ENCODE results near the gene EIF4E.
"Not testable (repeated sequence)": the region's sequence is repeated elsewhere in the genome, so short reads cannot be mapped to it uniquely, and the experiment has no call there.

Gene EIF4E

DNA sequence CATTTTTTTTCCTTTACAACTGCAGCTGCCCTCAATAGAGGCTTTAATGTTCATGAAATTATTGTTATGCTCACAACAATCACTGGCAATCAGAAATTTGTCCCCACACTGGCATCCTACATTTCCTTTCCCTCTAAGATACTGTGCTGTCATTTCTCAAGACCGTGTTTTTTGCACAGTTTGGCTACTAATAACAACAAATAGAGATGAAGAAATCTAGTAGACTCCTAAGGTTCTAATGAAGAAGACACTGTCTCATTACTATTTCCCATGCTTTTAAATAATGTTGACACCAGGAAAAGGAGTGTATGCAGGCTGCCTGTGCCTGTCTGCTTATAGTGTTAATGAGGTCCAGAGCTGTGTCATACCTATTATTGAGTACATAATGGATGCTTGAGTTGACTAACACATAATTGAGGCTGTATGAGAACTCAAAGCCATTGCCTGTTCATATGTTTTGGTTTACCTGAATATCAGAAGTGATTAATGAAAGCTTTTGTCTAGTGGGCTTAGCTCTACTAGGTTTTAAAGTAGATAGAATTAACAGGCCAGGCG, 1.5 kb upstream of the EIF4E start:
- DNase-seq: no peak

DNA sequence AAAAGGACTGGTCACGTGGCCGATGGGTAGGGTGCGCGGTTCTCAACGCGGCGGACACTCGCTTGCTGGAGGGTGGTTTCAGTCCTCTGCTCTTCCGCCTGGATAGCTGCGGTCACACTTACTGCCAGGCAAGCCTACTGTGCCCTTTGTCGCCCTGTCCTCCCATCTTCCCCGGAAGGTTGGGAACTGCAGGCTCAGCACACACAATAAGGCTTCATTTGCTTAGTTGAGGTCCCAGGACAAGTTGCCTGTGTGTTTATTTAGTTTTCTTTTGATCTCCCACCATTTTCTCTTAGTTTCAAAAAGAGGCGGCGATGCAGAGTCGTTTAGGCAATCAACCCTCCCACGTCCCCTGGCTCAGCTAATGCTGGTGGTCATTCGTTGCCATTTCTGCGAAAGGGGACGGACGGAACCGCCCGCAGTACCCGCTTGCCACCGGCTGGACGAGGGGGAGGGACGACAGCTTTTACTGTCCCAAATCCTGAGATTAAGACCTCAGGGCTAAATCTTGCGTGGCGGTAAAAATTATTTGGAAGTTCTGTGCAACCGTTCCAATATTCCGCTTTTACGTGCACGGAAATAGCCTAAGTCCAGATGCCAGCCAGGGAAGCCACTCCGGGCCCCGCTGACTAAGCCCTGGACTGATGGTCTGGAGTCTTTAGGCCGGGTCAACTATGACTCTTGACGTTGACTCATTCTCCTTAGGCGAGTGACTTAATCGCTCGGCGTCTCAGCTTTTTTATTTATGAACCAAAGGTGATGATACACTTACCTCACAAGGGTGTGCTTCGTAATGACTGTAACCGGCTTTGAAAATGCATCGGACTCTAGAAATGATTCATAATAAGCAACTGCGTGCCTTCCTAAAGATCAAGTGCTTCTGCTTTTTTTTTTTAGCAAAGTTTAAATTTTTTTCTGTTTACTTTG, 671 bp upstream of the EIF4E start:
- DNase-seq: peak; percentile 93

DNA sequence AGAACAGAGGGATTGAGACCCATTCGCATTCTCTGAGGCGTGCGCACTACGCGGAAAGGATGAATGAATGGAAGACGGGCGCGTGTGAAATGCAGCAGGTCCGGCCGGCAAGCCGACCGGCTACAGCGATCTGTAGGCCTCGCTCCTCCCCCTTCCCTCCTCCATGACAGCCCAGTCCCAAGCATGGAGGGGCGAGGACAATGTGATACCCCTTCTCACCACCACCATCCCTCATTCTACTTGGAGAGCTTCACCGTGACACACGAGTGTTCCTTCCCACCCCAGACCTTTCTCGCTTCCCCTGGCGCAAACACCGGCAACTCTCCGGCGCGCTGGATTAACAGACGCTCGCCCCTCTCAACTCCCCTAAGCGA, 815 bp downstream of the EIF4E start:
- peak; percentile 69 for DNase-seq

DNA sequence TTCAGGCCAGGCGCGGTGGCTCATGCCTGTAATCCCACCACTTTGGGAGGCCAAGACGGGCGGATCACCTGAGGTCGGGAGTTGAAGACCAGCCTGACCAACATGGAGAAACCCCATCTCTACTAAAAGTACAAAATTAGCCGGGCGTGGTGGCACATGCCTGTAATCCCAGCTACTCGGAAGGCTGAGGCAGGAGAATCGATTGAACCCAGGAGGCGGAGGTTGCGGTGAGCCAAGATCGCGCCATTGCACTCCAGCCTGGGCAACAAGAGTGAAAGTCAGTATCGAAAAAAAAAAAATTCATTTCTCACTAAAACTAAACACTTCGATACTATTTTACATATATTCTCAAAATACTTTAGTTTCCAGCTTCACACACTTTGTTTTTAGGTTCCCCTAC, 2.7 kb downstream of the EIF4E start:
- not testable (repeated sequence) for DNase-seq

DNA sequence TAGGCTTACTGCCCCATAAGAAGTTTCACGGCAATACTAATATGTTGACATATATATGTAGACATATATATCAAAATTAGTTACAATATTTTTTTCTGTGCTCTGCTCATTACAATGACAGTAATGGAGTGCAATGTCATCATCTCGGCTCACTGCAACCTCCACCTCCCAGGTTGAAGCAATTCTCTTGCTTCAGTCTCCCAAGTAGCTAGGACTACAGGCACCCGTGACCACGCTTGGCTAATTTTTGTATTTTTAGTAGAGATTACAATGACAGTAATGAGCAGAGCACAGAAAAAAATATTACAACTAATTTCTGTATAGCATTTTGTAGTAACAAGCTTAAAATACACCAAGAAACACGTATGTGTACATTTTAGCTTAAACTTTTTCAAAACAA, 7.6 kb downstream of the EIF4E start:
- DNase-seq: no peak

DNA sequence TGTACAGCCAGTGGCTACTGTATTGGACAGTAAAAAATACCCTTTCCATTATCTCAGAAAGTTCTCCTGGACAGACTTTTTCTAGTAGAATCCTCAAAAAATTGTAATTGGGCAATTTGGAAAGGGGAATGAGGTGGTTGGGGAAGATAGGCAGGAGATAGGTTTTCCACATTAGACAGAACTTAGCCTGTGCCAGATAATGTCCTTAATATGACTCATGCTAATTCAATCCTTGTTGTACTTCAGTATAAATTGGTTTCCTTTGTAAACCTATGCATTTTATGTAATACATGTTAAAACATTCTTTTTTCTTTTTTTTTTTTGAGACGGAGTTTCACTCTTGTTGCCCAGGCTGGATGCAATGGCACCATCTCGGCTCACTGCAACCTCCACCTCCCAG, 8.9 kb downstream of the EIF4E start:
- no peak for DNase-seq

DNA sequence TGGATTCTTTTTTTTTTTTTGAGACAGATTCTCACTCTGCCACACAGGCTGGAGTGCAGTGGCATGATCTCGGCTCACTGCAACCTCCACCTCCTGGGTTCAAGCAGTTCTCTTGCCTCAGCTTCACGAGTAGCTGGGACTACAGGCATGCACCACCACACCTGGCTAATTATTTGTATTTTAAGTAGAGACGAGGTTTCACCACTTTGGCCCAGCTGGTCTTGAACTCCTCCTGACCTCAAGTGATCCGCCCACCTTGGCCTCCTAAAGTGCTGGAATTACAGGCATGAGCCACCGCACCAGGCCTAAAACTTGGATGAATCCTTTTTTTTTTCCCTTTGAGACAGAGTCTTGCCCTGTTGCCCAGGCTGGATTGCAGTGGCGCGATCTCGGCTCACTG, 18.2 kb downstream of the EIF4E start:
- DNase-seq: not testable (repeated sequence)

DNA sequence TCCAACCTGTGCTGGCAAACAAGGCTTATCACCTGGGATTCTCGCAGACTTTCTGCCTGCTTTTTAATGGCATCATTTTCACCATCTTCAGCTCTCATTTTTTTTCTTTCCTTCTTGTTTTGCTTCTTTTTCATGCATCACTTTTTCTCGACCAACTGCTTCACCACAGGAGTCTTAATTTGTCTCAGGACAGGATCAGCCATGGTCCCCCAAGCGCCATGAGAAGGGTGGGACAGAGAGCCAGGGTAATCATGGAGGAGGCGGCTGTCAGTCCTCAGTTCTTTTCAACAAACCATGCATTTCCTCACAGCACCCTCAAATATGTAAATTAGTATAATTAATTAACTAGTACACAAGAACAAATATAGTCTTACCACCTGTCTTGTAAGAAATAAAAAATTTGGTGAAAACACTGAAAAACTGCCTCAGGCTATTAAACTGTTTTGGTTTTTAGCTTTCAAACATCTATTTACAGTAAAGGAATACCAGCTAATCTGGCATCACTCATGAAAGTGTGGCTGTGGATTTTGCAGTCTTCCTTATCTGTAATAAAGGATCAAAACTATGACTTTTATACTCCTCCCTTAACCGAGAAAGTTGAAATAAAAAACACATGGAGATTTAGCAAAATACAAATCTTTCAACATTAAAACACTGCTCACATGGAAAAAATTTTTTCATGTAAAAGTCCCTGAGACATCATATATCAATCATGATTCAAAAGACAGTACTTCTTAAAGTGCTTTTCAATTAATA, 19.1 kb downstream of the EIF4E start:
- DNase-seq: no peak

DNA sequence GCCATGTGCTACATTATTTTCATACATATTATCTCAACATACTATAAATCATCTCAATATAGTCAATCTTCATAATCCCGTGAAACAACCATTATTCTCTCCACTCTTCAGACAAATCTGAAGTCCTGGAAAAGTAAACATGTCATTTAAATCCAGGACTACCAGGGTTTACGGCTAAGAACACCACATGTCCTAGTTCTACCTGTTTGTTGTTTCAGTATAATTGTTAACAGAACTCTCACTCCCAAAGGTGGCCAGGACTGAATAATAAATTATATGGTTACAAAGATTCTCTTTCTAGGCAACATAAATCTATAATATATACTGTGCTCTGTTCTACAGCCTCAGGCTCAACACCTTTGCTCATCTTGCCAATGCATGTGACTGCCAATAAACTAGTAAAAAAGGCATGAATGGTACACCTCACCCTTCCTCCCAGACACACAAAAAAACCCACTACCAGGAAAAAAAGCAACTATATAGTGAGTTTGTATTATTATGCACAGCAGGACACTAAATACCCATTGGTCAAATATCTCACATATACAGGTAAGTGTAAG, 20.1 kb downstream of the EIF4E start:
- no peak for DNase-seq

DNA sequence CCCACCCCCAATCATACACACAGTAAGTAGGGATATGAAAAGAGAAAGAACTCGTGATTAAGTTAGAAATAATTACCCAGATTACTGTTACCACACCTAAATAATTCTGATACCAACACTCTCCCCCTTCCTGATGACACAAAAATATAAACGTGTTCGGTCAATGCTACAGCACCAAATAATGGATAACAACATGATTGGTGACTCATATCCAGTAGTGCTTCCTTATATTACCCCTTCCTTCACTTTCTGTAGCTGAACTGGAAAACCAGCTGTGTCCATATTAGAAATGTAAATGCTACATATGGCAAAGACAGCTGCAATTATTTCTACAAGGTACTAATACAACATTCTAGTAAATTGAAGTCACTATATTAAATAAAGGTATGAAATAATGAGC, 20.8 kb downstream of the EIF4E start:
- no peak for DNase-seq

DNA sequence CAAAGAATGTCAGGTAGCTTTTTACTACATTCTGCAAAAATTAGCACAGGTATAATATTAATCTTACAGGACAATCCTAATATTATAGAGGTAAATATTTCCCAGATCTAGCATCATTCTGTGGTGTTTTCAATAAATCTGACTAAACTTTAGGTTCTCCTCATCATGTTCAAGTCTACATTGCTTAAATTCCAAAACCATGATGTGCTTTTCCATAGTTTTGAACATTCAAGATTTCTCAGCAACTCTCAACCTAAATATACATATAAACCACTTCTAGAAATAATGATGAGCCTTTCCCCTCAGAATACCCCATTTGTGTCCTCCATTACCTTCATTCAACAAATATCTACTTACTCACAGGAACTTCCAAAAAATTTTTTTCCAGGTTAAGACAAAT, 23.1 kb downstream of the EIF4E start:
- DNase-seq: no peak

DNA sequence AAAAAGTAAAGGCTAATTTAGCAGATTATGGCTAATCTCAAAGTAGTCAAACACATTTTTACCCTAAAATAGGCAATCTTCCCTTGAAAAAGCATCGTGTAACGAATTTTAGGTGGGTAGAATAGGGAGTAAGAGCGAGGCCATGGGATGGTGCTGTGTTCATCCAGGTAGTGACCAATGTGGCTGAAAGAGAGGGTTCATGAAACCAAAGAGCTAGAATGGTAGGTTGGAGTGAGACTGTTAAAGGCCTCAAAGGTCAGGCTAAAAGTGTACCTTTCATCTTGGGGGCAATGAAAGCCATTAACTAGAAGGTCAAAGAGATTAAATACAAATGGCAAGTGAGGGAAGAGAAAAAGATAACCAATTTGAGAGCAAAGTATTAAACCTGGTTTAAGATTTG, 23.6 kb downstream of the EIF4E start:
- DNase-seq: no peak

DNA sequence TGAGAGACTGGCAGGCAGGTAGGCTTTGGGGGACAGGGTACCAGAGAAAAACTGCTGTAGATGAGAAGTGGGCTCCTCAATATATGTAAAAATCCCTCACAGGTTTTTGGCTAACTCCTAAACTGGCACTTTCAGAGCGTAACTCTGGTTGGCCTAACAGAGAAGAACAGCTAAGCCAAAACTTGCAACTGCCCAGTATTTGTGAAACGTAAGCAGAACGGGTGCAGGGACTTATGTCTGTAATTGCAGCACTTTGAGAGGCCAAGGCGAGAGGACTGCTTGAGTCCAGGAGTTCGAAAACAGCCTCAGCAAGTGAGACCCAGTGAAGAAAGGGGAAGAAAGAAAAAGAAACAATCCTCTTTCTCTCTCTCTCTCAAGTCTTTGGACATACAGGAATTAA, 25.0 kb downstream of the EIF4E start:
- no peak for DNase-seq

DNA sequence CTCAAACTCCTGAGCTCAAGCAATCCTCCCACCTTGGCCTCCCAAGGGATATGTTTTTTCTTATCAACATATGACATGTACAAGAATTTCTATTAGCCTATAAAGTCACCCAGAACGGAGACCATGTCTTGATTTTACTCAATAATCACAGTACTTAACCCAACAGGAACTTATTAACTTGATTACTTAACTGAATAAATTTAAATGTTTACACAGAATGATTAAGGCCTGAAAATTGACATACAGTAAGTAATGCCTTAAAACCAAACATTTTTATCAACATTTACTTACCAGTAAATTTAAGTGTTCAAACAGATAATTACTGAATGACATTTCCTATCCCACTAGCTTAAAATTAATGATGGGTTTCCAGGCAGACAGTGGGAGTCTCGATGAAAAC, 25.4 kb downstream of the EIF4E start:
- DNase-seq: no peak

DNA sequence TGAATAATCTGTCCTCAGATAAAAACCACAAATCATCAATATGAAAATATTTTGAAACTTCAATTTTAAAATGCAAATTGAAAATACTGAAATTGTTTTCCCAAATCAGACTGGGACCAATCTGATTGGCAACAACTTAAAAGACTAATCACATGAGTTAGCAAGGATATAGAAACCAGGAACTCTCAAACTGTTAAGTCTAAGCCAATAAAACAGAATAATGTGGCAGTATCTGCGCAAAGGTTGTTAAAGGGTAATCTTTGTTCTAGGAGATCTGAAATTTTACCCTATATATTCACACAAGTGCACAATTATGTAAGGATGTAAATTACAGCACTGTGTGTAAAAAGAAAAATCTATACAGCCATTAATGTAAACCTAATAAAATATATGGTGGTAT, 29.7 kb downstream of the EIF4E start:
- no peak for DNase-seq

DNA sequence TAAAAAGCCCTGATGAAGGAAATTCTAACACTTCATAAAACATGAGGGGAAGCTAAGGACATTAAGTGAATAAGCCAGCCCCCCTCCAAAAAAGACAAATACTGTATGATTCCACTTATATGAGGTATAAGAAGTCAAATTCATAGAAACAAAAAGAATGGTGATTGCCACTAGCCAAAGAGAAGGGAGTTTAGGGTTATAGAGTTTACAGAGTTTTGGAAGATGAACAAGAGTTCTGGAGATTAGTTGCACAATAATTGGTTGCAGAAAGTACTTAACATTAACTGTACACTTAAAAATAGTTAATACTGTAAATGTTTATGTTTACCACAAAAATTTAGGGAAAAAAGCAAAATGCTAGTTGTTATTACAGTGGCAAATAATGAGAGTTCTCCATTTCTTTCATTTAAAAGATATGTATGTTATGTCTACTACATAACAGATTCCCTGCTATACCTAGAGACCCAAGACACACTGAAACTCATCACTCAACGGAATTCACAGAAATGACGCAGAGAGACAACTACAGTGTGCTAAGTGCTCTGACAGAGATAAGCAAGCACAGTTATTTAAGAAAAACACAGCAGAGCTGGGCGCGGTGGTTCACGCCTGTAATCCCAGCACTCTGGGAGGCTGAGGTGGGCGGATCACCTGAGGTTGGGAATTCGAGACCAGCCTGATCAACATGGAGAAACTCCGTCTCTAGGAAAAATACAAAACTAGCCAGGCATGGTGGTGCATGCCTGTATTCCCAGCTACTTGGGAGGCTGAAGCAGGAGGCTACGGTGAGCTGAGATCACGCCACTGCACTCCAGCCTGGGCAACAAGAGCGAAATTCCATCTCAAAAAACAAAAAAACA, 37.2 kb downstream of the EIF4E start:
- no peak for DNase-seq

DNA sequence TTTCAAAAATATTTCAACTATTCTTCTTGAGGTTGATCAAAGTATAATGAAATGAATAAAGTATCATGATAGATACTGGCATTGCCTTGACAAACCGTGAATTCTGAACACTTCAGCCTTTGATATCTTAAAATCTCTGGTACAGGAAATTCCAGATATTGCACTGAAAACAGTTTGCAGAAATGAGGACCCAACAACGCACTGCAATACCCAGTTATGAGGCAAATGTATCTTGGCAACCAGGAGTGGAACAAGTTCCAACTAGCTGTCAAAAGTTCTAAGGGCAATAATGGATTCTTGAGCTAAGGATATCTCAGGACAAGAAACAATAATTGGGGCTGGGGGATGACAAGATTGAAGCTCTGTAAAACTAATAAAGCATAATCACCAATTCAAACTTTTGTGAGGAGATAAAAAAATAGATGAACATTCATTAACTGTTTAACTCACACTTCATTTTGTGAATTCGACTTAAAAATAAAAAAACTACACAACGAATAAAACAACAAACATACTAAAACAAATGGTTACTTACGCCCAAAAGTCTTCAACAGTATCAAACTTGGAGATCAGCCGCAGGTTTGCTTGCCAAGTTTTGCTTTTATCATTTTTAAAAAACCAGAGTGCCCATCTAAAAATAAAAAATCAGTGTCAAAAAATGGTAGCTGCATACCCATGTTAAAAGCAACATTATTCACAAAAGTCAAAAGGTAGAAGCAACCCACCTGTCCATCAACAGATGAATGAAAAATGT, 38.1 kb downstream of the EIF4E start:
- no peak for DNase-seq

DNA sequence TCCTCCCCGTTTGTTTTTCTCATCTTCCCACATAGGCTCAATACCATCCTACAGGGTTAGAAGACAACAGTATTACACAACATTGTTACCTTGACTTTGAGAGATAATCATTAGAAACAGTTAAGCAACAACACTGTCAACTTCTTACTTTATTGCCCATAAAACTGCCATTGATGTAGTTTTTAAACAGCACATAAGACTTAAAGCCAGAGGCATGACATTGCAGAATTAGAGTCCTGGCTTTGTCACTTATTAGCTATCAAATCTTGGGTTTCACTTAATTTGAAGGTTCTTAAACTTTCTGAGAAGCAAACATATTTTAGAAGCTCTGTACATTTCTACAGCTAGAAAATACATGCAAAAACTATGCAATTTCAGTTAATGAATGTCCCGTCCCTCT, 41.8 kb downstream of the EIF4E start:
- no peak for DNase-seq

DNA sequence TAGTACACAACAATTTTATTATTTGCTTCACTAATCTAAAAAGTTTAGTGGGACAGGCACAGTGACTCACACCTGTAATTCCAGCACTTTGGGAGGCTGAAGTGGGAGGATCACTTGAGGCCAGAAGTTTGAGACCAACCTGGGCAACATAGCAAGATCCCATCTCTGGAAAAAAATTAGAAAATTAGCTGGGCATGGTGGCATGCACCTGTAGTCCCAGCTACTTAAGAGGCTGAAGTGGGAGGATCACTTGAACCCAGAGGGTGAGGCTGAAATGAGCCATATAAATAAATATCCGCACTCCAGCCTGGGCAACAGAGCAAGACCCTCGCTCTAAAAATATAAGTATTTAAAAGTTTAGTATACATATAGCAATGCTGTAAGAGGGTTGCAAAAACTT, 42.6 kb downstream of the EIF4E start:
- DNase-seq: not testable (repeated sequence)

DNA sequence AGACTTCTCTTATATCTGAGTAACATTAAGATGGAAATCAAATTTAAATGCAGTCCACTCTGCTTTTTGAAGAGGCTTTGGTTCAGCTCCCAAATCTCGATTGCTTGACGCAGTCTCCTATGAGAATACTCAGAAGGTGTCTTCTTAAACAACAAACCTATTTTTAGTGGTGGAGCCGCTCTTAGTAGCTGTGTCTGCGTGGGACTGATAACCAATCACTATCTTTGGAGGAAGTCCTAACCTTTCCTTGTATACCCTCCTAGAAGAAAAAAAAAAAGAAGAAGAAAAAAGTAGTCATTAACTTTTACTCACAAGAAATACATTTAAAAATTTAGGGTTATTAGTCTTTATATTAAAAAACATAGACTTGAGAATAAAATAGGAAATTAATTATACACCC, 48.0 kb downstream of the EIF4E start:
- not testable (repeated sequence) for DNase-seq

DNA sequence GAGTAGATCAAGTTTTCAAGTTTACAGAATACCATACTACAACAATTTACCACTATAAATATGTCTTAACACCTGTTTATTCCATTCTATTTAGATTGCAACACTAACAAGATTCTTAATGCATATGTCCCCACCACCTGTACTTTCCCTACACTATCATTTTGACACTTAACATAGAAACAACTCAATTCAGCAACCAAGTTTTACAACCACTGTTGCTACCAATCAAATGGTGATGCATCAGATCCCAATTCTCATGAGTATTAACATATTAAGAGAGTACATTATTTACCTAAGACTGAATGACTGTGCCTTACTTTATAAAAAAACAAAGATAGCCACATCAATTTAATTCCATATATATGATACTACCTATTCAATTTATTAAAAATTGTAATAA, 49.4 kb downstream of the EIF4E start:
- no peak for DNase-seq

DNA sequence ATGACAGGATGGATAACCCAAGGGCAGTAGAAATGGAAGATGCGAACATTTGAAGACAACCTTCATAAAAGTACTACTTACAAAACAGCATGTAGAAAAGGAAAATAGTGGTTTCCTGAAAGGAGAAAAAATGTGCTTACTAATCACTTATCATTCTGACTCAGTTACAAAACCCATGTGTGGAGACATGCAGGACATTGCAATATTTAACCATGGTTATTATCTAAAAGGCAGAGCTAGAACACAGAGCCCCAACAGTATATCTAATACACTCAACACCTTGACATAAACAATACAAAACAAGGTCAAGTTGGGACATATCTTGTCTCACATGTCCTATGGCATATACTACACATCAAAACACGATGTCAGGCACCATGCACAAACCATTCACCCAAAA, 55.9 kb downstream of the EIF4E start:
- no peak for DNase-seq

Measured in amniotic stem cell (primary cell).